Dendritic cell treated with granulocyte-macrophage colony-stimulating factor and Interleukin-4, amounts not matched to agents 40 ng/mL and 50 ng/mL, for 4 days (primary cell): ENCODE data around the gene TAS2R46.

Experiments
- H3K27ac Mint-ChIP-seq: one replicate; pipeline ENCODE4 v1.8.0; 2022; ENCODE audit warnings: mild to moderate bottlenecking, mixed read lengths
- H3K27me3 Mint-ChIP-seq: one replicate; pipeline ENCODE4 v1.8.0; 2022; ENCODE audit warnings: mild to moderate bottlenecking, mixed read lengths
- H3K36me3 Mint-ChIP-seq: one replicate; pipeline ENCODE4 v1.8.0; 2022; ENCODE audit warnings: low read depth, mixed read lengths
- H3K4me1 Mint-ChIP-seq: one replicate; pipeline ENCODE4 v1.8.0; 2022; ENCODE audit warnings: low read depth, mixed read lengths
- H3K4me3 Mint-ChIP-seq: one replicate; pipeline ENCODE4 v1.8.0; 2022; ENCODE audit warnings: mild to moderate bottlenecking, moderate library complexity, mixed read lengths
- H3K9me3 Mint-ChIP-seq: one replicate; pipeline ENCODE4 v1.8.0; 2022; ENCODE audit warnings: mixed read lengths
- intact Hi-C: fragments of 100-400 bp; cut with micrococcal nuclease; formaldehyde crosslinking; loops from one replicate; pipeline ENCODE4 v1.15.0; 2022

TAS2R46 gene

DNA sequence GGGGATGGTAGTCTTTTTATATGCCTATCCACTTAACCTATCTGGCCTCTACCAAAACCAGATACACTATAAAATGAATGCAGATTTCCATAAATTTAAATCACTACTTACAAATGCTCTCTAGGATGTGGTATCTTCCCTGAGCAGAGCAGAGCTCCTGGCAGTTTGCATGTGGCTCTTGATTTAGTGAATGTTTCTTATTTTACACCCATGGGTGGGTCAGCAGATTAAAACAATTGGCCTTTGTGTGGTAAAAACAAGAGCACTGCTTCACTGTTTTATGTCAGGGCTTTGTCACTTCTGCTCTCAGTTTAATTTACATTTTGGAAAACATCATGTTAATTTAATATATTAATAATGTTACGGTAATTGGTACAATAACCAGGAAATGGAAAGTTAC lies 45.2 kb downstream of the TAS2R46 start:
- no peaks in the 10 kb centered on the region for H3K9me3 Mint-ChIP-seq
- H3K4me3 Mint-ChIP-seq = no peak overlapping the region
- intact Hi-C loops = no loop called here
- no peaks in the 10 kb centered on the region for H3K27me3 Mint-ChIP-seq
- no peaks in the 10 kb centered on the region for H3K4me1 Mint-ChIP-seq
- no peak overlapping the region for H3K27ac Mint-ChIP-seq
- H3K36me3 Mint-ChIP-seq = peaks cover 16% of the 10 kb centered on the region

- Mint-ChIP-seq H3K27me3 (no peaks in the 10 kb centered on the region), H3K4me1 (no peaks in the 10 kb centered on the region), H3K9me3 (no peaks in the 10 kb centered on the region), H3K4me3 (no peak overlapping the region), H3K27ac (no peak overlapping the region), H3K36me3 (peaks cover 16% of the 10 kb centered on the region)
- intact Hi-C loops = loop anchor here (1.0 kb wide), 1 partner anchor 54 kb away; no protein-coding TSS in a partner anchor
Observed at GRCh38 chr12:11015775-11016430, 46.2 kb downstream of the TAS2R46 start.

DNA sequence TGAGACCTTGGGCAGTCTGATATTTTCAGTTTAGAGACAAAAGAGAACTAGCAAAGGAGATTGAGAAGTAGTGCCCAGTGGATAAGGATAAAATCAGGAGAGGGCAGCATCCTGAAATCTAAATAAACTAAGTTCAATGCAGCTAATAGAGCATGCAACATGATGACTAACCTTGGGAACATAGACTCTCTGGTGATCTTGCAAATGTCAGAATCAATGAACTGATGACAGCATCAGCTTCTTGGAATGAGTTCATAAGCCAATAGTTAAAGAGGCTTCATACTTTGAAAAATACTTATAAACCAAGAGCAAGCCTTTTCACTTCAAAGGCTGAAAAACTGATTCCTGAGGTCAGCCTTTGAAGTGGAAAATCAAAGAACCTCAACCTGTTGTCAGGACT lies 47.9 kb downstream of the TAS2R46 start:
- H3K4me1 Mint-ChIP-seq = no peaks in the 10 kb centered on the region
- no peaks in the 10 kb centered on the region for H3K9me3 Mint-ChIP-seq
- H3K27ac Mint-ChIP-seq = no peak overlapping the region
- H3K4me3 Mint-ChIP-seq = no peak overlapping the region
- peaks cover 16% of the 10 kb centered on the region for H3K36me3 Mint-ChIP-seq
- intact Hi-C loops = no loop called here
- no peaks in the 10 kb centered on the region for H3K27me3 Mint-ChIP-seq
